IPS-15b (cell line): ENCODE measurements around the gene TXN.

Experiments used
- H3K27me3 ChIP-seq: one replicate; pipeline ENCODE4 v1.6.1; 2013; ENCODE audit warnings: low read length; ENCODE audit not compliant: control insufficient read depth, insufficient read depth
- H3K36me3 ChIP-seq: one replicate; pipeline ENCODE4 v1.6.1; 2013; ENCODE audit warnings: low read length; ENCODE audit not compliant: control insufficient read depth, insufficient read depth
- H3K4me1 ChIP-seq: one replicate; pipeline ENCODE4 v1.6.1; 2013; ENCODE audit warnings: mild to moderate bottlenecking, low read length; ENCODE audit not compliant: control insufficient read depth, insufficient read depth
- H3K4me3 ChIP-seq: one replicate; pipeline ENCODE4 v1.5.1; 2013; ENCODE audit warnings: low read depth, low read length
- H3K9ac ChIP-seq: one replicate; pipeline ENCODE4 v1.6.1; 2013; ENCODE audit warnings: low read depth, mild to moderate bottlenecking, low read length
- H3K9me3 ChIP-seq: one replicate; pipeline ENCODE4 v1.6.1; 2013; ENCODE audit warnings: mild to moderate bottlenecking, low read length; ENCODE audit not compliant: control insufficient read depth, insufficient read depth

The TXN gene

DNA sequence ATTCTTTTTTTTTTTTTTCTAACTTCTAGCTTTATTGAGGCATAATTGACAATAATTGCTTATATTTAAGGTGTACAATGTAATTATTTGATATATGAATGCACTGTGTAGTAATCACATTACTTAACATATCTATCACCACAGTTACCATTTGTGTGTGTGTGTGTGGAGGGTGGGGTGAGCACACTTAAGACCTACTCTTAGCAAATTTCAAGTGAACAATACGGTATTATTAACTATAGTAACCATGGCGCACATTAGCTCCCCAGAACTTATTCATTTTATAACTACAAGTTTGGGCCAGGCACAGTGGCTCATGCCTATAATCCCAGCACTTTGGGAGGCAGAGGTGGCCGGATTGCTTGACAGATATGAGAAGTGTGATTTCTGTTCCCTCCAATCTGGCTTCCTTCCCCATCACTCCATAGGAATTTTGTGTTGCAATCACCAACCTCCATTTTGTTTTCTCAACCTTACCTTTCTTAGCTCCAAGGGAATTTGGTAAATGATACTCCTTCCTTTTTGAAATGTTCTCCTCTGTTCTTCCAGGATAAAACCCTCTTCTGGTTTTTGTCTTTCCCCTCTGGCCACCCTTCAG is 14.9 kb downstream of the TXN start:
- peaks cover 5% of the 10 kb centered on the region for H3K4me1 ChIP-seq
- no peak overlapping the region for H3K4me3 ChIP-seq
- peaks cover 13% of the 10 kb centered on the region for H3K36me3 ChIP-seq
- no peaks in the 10 kb centered on the region for H3K9me3 ChIP-seq
- no peak overlapping the region for H3K9ac ChIP-seq
- no peaks in the 10 kb centered on the region for H3K27me3 ChIP-seq

DNA sequence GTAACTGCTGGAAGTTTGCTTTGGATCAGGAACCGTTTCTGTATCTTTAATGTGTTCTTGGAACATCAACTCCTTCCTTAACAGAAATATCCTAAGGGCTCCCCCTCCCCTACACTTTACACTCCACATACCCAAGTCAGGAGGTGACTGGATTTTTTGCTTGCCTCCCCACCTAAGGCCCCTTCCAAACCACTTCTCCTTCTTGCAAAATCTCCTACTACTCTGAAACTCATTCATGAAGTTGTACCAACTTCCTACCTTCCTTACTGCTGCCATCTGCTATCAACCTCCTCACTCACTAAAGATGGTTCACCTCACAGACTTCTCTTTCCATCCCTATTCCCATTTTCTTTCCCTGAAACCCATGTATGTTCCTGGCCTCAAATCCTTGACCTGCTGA is 16.1 kb downstream of the TXN start:
- Histone ChIP-seq H3K9ac (no peak overlapping the region), H3K27me3 (no peaks in the 10 kb centered on the region), H3K9me3 (no peaks in the 10 kb centered on the region), H3K36me3 (peaks cover 13% of the 10 kb centered on the region), H3K4me1 (peaks cover 5% of the 10 kb centered on the region), H3K4me3 (no peak overlapping the region)

DNA sequence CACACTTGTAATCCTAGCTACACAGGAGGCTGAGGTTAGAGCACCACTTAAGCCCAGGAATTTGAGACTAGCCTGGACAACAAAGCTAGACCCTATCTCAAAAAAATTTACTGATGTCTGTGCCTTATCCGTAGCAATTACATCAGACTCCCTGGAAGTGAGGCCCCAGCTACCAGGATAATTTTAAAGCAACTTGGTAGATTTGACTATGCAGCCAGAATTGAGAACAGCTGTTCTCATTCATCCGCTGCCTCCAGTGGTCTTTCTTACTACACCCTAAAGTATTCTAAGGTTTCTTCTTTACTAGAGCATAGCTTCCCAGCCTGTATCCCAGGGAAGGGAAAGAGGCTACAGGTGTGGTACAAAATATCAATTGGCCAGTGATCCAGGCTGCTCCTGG is 28.0 kb downstream of the TXN start:
- H3K27me3 ChIP-seq = no peaks in the 10 kb centered on the region
- no peaks in the 10 kb centered on the region for H3K9me3 ChIP-seq
- H3K4me3 ChIP-seq = no peak overlapping the region
- H3K9ac ChIP-seq = no peak overlapping the region
- H3K36me3 ChIP-seq = no peaks in the 10 kb centered on the region
- no peaks in the 10 kb centered on the region for H3K4me1 ChIP-seq

DNA sequence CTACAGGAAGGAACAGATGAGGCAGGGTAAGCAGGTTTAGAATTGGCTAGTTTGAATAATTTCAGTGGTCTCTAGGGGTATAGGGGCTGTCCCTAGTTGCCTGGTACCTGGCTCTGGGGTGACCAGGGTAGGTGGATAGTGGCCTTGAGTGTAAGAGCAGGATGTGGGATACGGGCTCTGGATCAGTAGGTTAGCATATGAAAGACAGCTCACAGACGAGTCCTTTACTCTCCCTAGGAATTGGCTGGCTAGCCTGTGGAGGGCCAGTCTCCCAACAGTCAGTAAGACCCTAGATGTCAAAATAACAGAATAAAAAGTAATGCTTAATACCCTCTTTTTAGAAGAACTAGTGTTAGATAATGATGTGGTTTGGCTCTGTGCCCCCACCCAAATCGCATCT is 31.7 kb downstream of the TXN start:
- Histone ChIP-seq H3K36me3 (no peaks in the 10 kb centered on the region), H3K4me3 (no peak overlapping the region), H3K27me3 (no peaks in the 10 kb centered on the region), H3K9ac (no peak overlapping the region), H3K4me1 (no peaks in the 10 kb centered on the region), H3K9me3 (no peaks in the 10 kb centered on the region)

DNA sequence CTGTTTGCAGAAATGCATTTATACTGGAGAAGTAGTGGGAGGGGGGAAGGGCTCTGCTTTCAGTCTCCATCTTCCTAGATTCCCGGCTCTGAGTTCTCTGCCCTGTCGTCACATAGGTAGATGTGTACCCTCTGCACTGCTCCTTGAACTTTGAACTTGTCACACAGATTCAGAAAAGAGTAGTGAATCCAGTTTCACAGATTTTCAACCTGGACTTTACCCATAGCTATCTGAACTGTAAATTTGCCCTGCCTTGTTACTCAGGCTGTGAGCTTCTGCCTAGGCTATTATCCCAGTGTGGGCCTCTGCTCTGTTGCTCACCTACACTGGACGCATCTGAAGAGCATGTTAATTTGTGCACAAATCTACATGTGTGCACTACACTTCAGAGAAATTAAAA is 35.5 kb downstream of the TXN start:
- Histone ChIP-seq H3K36me3 (no peaks in the 10 kb centered on the region), H3K9me3 (no peaks in the 10 kb centered on the region), H3K4me1 (no peaks in the 10 kb centered on the region), H3K4me3 (no peak overlapping the region), H3K9ac (no peak overlapping the region), H3K27me3 (no peaks in the 10 kb centered on the region)

DNA sequence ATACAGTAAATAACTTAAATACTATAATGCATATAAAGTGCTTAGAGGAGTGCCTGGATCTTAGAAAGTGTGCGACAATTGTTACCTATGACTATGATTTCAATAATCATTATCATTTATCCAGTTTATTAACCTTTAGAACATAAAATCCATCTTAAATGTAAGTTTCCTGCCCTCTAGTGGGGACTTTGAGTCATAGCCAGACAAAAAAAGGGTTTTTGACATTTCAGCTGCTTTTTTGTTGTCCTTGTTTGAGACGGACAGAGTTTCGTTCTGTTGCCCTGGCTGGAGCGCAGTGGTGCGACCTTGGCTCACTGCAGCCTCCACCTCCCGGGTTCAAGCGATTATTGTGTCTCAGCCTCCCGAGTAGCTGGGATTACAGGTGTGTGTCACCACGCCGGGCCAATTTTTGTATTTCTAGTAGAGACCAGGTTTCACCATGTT is 38.6 kb downstream of the TXN start:
- H3K9ac ChIP-seq = no peak overlapping the region
- H3K4me3 ChIP-seq = no peak overlapping the region
- no peaks in the 10 kb centered on the region for H3K9me3 ChIP-seq
- no peaks in the 10 kb centered on the region for H3K27me3 ChIP-seq
- H3K36me3 ChIP-seq = no peaks in the 10 kb centered on the region
- no peaks in the 10 kb centered on the region for H3K4me1 ChIP-seq

DNA sequence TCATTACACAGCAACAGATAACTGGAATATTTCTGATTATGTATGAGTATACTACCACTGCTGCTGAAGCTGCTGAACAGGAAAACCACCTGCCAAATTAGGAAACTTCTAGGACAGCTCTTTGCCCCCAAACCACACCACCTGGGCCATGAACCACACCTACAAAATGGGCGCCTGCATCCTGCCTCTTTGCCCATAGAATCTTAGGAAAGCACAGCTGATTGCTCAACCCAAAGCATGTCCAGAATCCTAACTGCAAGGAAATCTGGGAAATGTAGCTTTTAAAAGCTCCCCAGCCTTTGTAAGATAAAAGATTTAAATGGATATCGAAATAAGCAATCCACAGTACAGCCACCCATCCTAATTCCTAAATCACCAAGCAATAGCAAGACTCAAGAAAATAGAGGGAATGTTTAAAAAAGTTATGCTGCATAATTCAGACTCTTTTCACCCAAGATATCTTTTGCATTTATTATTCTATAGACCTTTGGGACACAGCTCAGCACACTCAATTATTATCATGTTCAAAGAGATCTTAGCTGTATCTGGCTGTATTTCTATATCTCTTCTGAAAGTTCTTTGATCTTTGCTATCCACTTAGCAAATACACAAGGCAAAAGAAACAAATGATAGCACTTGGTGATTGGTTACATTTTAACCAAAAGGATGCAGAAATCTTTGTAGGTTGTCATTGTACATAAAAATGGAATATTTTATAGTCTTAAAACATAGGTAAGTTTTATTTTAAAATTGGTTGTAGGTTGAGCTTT is 41.5 kb downstream of the TXN start:
- H3K36me3 ChIP-seq = no peaks in the 10 kb centered on the region
- no peaks in the 10 kb centered on the region for H3K4me1 ChIP-seq
- H3K27me3 ChIP-seq = no peaks in the 10 kb centered on the region
- no peaks in the 10 kb centered on the region for H3K9me3 ChIP-seq
- no peak overlapping the region for H3K4me3 ChIP-seq
- H3K9ac ChIP-seq = no peak overlapping the region

DNA sequence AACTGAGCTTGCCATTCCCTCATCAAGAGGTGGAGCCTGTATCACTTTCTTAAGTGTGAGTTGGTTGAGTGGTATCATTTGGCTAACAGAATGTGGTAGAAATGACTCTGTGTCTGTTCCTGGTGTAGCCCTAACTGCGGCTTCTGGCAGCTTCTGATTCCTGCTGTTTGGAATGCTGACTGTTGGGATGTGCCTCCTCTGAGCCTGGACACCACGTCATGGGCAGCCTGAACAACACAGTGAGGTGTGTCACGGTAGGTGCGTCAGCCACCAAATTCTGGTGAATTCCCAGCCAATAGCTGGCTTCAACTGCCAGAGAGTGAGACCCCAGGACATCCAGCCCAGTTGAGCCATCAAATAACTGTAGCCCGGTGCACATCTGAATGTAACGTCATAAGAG is 42.2 kb downstream of the TXN start:
- no peaks in the 10 kb centered on the region for H3K36me3 ChIP-seq
- no peak overlapping the region for H3K4me3 ChIP-seq
- no peaks in the 10 kb centered on the region for H3K27me3 ChIP-seq
- no peaks in the 10 kb centered on the region for H3K9me3 ChIP-seq
- H3K4me1 ChIP-seq = no peaks in the 10 kb centered on the region
- H3K9ac ChIP-seq = no peak overlapping the region

DNA sequence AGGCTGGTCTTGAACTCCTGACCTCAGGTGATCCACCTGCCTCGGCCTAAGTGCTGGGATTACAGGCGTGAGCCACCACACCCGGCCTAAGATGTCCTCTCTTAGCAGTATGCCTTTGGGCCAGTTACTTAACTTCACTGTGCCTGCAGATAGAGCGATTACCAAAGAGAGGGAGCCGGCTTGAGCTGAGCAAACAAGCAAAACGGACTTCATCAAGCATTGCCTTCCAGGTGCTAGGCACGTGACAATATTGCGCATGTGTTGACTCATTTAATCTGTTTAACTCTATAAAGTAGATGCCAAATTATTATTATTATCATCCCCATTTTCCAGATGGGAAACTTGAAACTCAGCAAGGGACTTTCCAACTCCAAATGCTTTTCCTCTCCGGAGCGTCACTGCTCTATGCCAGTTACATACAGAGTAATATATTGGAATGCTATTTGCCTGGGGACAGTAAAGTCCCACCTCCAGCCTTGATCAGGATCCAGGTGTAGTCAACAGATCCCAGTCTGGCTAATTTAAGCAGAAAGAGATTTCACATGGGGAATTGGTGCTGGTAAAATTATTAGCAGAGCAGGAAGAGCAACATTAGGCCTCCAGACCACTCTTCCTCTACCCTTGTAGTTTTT is 42.8 kb downstream of the TXN start:
- no peaks in the 10 kb centered on the region for H3K4me1 ChIP-seq
- H3K36me3 ChIP-seq = no peaks in the 10 kb centered on the region
- H3K9me3 ChIP-seq = no peaks in the 10 kb centered on the region
- H3K27me3 ChIP-seq = no peaks in the 10 kb centered on the region
- H3K9ac ChIP-seq = no peak overlapping the region
- H3K4me3 ChIP-seq = no peak overlapping the region

DNA sequence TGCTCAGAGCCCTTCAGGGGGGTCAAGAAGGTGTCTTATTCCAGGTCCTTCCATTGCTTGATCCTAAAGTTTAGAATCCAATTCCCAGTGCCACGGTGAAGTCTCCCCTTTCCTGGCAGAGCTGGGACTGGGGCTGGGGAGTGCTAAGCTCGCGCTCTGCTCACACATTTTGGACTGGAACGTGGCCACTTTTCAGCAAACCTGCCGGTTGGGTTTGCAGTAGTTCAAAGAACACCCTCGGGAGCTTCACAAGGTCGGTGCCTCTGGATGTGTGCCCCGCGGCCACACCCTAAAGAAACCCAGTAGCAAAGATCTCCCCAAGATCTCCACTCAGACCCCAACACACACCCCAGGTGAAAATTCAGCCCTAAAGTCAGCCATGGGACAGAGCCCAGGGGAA is 48.3 kb downstream of the TXN start, which contains the start of gene C9orf152:
C9orf152 (minus strand) TSS at position 129 of the 400 bp plus-strand sequence. CDS start 580 bp downstream, outside the sequence.
- H3K4me3 ChIP-seq = no peak within 1 kb of the TSS
- H3K4me1 ChIP-seq = no peaks in the 10 kb centered on the region
- H3K27me3 ChIP-seq = no peaks in the 10 kb centered on the region
- no peak within 1 kb of the TSS for H3K9ac ChIP-seq
- no peaks in the 10 kb centered on the region for H3K9me3 ChIP-seq
- no peaks in the 10 kb centered on the region for H3K36me3 ChIP-seq

DNA sequence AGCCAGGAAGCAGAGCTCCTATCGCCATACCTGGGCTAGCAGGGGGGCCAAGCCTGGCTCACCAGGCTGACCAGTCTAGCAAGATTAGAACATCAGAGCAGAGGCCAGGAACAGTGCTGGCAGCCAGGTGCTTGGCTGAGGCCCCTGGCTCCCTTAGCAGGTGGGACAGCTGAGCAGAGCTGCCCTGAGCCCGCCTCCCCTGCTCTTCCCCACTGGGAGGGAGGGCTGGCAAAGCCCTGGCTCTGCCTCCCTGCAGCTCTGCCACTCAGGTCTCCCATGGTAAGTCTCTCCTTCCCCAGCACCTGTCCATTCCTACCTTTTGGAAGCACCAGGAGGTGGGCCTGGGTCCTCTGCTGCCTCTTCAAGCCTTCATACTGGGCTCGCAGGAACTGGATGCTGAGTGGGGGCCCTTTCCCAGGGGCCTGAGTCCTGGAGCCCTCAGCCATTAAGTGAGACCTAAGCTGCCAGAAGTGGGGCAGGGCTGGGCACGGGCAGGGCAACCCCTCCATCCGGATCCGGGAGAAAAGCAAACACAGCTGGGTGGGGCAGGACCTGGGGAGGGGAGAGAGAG is 49.2 kb downstream of the TXN start:
- Histone ChIP-seq H3K4me1 (no peaks in the 10 kb centered on the region), H3K9ac (no peak overlapping the region), H3K4me3 (no peak overlapping the region), H3K27me3 (no peaks in the 10 kb centered on the region), H3K9me3 (no peaks in the 10 kb centered on the region), H3K36me3 (no peaks in the 10 kb centered on the region)
